GM19099 (cell line): ENCODE data around the gene NEURL1B.

Experiments
- POLR2A ChIP-seq: IDR thresholded peaks from 3 replicates; pipeline ENCODE4 v1.6.1; 2011; ENCODE audit warnings: low read depth; ENCODE audit not compliant: insufficient read length; ENCODE audit errors: extremely low read depth

The NEURL1B gene

GRCh38 chr5:172687940-172688339 is 46.9 kb downstream of the NEURL1B start:
- TF ChIP-seq POLR2A, result no peak

GRCh38 chr5:172688349-172689217 is 47.5 kb downstream of the NEURL1B start:
- TF ChIP-seq POLR2A, result no peak

DNA sequence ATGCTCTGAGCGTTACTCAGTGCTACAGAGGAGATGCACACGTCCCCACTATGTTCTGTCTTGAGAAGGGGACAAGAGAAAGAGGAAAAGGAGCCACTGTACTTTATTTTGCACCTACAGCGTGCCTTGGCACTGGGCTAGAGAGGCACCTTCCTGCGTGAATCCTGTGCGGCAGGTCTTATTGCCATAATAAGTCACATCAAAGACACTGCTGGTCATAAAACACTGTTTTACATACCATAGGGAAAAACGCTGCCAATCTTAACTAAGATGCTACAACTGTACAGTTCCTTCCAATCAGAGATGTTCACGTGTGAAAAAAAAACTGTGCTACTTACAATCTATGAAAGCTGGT is 48.1 kb downstream of the NEURL1B start:
- TF ChIP-seq POLR2A, result no peak

DNA sequence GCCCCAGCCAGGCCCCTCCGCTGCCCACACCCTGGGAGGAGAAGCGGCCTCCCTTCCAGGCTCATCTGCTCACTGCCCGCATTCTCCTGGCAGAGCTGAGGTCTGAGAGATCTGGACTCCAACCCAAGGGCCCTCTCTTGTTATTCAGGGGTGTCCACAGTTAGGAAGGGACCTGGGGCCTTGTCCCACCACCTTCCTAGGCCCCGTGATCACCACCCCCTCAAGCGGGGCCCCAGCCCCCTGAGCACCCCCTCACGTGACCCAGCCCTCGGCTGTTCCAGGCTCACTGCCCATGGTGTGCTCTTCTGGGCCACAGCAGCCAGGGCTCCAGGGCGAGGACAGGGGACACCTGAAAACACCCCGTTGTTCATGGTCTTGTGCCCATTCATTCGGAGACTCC is 48.7 kb downstream of the NEURL1B start:
- no peak for TF ChIP-seq POLR2A

- TF ChIP-seq POLR2A, result no peak
These were observed 49.4 kb downstream of the NEURL1B start for GRCh38 chr5:172690258-172691075.

DNA sequence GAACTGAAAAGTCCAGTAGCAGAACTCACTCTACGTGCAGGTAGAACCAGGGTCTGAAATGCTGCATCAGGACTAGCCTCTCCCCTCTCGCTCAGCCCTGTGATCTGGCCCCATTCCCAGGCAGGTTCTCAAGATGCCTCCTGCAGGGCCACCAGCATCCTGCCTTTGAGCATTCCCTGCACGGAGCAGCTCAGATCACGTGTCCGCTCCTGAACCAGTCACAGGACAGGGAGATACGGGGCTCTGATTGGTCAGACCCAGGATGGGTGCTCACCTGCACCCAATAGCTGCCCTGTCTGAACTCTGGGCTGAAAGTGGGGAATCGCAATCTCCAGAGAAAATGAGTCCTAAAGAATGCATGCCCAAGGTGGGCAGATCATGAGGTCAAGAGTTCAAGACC is 50.8 kb downstream of the NEURL1B start:
- TF ChIP-seq POLR2A, result no peak

DNA sequence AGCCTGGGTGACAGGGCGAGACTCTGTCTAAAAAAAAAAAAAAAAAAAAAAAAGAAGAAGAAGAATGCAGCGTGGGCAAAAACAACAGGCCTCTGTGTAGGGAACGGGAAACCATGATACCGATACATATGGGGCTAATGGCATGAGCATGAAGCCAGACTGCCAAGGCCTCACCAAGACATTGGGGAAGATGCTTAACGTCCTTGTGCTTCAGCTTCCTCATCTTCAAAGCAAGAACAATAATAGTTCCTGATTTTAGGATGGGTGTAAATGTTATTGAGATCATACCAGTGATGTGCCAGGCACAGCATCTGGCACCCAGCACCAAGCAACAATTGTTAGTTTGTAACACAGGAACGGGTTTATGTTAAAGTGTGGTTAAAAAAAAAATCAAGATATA is 51.4 kb downstream of the NEURL1B start:
- no peak for TF ChIP-seq POLR2A

DNA sequence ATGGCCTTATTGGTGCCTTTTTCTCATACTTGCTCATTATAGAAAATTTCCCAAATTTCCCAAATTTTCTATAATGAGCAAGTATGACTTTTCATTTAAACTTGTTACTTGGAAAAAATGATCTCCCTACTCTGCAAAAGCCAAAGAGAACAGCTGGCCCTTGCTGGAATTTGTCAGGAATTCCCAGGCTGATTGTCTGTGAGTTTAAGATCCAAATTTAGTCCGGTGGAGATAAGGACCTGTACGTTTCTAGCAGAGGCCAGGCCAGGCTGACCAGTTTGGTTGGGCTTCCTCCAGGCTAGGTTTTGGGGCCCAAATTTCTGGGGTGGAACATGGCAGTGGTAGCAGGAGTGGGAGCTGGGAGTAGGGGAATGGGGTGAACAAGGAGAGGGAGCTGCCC is 51.9 kb downstream of the NEURL1B start:
- no peak for TF ChIP-seq POLR2A

DNA sequence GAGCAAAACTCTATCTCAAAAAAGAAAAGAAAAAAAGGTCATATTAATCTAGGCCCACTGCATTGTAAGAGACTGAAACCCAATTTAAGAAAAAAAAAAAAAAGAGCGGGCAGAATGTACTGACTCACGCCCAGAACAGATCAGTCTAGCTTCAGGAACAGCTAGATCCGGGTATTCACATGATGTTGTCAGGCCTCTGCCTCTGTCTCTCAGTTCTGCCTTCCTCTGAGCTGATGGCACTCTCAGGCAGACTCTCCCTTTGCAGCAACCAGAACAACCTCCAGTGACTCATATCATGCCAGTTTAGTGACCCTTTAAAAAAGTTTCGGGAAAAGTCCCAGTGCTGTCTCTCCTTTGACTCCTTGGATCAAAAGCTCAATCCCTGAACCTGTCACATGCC is 53.0 kb downstream of the NEURL1B start:
- no peak for TF ChIP-seq POLR2A

GRCh38 chr5:172694541-172694940 is 53.5 kb downstream of the NEURL1B start:
- TF ChIP-seq POLR2A, result no peak

GRCh38 chr5:172695232-172696054 is 54.4 kb downstream of the NEURL1B start:
- TF ChIP-seq POLR2A, result no peak

GRCh38 chr5:172696171-172696849 is 55.2 kb downstream of the NEURL1B start:
- TF ChIP-seq POLR2A, result no peak

DNA sequence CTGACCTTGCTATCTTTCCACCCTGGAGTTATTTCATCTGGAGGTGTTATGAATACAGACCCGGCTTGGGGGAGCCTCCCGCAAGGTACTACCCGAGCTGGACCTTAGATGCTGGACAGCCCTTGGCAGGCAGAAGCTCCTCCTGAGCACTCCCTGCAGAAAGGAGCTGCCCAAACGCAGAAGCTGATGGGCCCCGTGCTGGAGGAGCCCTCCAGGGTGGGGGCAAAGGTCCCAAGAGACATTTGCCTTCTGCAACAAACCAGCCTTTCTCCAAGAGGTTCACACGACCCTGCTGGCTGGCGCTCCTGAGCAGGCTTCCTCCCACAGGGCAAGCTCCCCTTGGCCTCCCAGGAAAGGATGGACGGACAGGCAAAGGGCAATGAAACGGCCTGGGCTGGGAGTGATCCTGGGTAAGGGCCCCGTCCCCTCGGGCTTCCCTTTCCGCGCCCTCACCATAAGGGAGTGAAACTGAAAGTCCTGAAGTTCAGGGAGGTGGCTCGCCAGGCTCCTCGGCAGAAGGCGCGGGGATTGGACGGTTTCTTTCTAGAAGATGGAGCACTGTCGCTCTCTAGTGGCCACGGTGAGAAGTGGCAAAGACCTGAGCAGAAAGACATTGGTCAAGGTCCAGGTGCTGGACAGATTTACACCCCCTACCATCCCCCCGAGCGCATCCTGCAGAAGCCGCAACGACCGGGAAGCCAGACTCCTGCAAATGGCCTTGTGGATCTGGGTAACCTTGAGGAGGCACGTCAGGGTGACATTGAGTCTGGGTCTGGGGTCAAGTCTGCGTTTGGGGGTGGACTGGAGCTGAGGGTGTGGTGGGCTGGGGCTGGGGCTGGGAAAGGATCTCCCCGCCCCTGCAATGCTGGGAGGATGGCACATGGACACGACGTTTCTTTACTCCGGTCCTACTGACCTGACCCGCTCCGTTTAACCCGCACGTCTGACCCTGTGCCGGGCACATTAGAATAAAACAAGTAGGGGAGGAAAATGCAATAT is 56.4 kb downstream of the NEURL1B start:
- peak; percentile 56 for TF ChIP-seq POLR2A
